HG02970 (cell line): ENCODE measurements around the gene CLEC18A.
"Not testable (repeated sequence)": the region's sequence is repeated elsewhere in the genome, so short reads cannot be mapped to it uniquely, and the experiment has no call there.

Experiments used
- ATAC-seq: cut with Tn5 transposase; IDR thresholded peaks from one replicate; pipeline ENCODE4 v1.9.1; 2021; ENCODE audit warnings: mild to moderate bottlenecking, moderate library complexity, moderate number of reproducible peaks; ENCODE audit not compliant: unreplicated experiment, low FRiP score

Gene CLEC18A

GRCh38 chr16:69943241-69944036, 7.7 kb upstream of the CLEC18A start:
- not testable (repeated sequence) for ATAC-seq

GRCh38 chr16:69950411-69950810, 723 bp upstream of the CLEC18A start:
- not testable (repeated sequence) for ATAC-seq

- not testable (repeated sequence) for ATAC-seq
These were observed 518 bp downstream of the CLEC18A start for GRCh38 chr16:69951672-69952031.

- not testable (repeated sequence) for ATAC-seq
These were observed 982 bp downstream of the CLEC18A start for GRCh38 chr16:69952116-69952515.

- not testable (repeated sequence) for ATAC-seq
These were observed 1.6 kb downstream of the CLEC18A start for GRCh38 chr16:69952572-69953355.

GRCh38 chr16:69954241-69954640, 3.1 kb downstream of the CLEC18A start:
- ATAC-seq = not testable (repeated sequence)

GRCh38 chr16:69963312-69963711, 12.2 kb downstream of the CLEC18A start:
- ATAC-seq = not testable (repeated sequence)

GRCh38 chr16:69964960-69965660, 14.0 kb downstream of the CLEC18A start:
- not testable (repeated sequence) for ATAC-seq

- ATAC-seq = not testable (repeated sequence)
These were observed 14.5 kb downstream of the CLEC18A start for GRCh38 chr16:69965661-69966054.

GRCh38 chr16:69967688-69968087, 16.6 kb downstream of the CLEC18A start:
- not testable (repeated sequence) for ATAC-seq

- ATAC-seq = not testable (repeated sequence)
These were observed 17.0 kb downstream of the CLEC18A start for GRCh38 chr16:69968125-69968524.

- ATAC-seq = not testable (repeated sequence)
These were observed 18.5 kb downstream of the CLEC18A start for GRCh38 chr16:69969657-69970056.

GRCh38 chr16:69972120-69972519, 21.0 kb downstream of the CLEC18A start:
- not testable (repeated sequence) for ATAC-seq

- ATAC-seq = not testable (repeated sequence)
These were observed 21.8 kb downstream of the CLEC18A start for GRCh38 chr16:69972935-69973334.

GRCh38 chr16:69985196-69985595, 34.1 kb downstream of the CLEC18A start:
- ATAC-seq = not testable (repeated sequence)

- ATAC-seq = not testable (repeated sequence)
These were observed 46.8 kb downstream of the CLEC18A start for GRCh38 chr16:69997956-69998355.

GRCh38 chr16:69999801-70000200, 48.7 kb downstream of the CLEC18A start:
- not testable (repeated sequence) for ATAC-seq

- not testable (repeated sequence) for ATAC-seq
These were observed 52.4 kb downstream of the CLEC18A start for GRCh38 chr16:70003511-70003910.

GRCh38 chr16:70008604-70009003, 57.5 kb downstream of the CLEC18A start:
- not testable (repeated sequence) for ATAC-seq

- not testable (repeated sequence) for ATAC-seq
These were observed 59.5 kb downstream of the CLEC18A start for GRCh38 chr16:70010615-70011014.

GRCh38 chr16:70011120-70011519, 60.0 kb downstream of the CLEC18A start:
- not testable (repeated sequence) for ATAC-seq
